Embryonic facial prominence (tissue), 1 donor: ENCODE measurements around the gene ZDHHC19.
"Not testable (repeated sequence)": the region's sequence is repeated elsewhere in the genome, so short reads cannot be mapped to it uniquely, and the experiment has no call there.

Experiments
- DNase-seq: peaks from one replicate; pipeline ENCODE4 v3.0.0-alpha.2; 2016; ENCODE audit errors: extremely low spot score

The ZDHHC19 gene

DNA sequence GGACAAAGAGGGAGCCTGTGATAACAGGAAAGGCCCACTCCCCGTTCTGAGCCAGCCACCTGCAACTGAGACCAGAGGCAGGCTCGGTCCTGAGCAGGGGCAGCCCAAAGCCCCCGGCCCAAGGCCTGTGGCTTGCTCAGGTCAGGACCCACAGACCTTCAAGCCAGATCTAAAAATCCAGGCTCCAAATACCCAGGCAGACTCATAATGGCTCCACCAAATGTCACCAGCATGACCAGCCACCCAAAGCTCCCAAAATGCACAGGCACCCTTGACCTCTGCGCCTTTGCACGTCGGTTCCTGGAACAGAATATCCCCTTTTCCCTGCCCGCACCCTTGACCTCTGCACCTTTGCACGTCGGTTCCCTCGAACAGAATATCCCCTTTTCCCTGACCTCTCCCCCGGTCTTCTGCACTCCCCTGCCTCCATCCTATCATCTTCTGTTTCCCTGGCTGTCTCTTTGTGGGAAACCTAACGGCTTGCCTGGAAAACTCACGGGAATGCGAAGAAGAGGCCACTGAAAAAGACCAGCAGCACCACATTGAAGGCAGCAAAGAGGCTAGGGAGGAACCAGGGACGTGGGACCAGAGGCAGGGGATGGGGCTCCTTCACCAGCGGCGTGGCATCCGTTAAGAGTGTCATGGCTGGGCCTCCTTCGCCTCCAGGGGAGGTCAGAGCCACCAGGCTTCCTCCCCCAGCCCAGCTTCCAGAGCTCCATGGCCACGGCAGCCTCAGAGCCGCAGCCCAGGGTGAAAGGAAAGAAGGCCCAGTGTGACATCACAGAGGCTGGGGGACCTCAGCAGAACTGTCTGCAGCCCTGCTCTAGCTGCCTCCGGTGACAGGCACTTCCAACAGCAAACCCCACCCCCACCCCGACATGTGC, at the start of gene ZDHHC19:
Gene ZDHHC19 (minus strand): TSS at position 728 of the 884 bp plus-strand sequence. CDS start 85 bp downstream, at position 643.
- DNase-seq, result no peak

- no peak for DNase-seq
Observed at GRCh38 chr3:196260784-196261183, 49.6 kb upstream of the ZDHHC19 start.

DNA sequence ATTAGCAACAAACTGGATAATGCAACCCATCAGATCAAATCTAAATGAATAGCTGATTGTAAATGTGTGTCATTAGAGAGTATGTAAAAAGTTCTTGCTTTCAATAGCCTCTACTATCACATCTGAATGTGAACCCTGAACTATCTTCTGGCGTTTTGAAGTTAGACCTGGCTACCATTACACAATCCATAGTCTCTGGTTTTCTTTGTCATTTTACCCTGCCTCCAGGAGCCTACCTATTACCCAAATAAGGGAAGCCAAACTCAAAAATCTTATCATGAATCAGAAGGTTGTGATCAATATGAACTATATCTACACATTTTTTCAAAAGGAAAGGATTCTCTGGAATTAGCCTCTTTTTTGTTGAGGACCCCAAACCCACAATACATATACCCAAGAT, 44.6 kb upstream of the ZDHHC19 start:
- DNase-seq, result no peak

GRCh38 chr3:196254376-196255283, 43.4 kb upstream of the ZDHHC19 start:
- no peak for DNase-seq

DNA sequence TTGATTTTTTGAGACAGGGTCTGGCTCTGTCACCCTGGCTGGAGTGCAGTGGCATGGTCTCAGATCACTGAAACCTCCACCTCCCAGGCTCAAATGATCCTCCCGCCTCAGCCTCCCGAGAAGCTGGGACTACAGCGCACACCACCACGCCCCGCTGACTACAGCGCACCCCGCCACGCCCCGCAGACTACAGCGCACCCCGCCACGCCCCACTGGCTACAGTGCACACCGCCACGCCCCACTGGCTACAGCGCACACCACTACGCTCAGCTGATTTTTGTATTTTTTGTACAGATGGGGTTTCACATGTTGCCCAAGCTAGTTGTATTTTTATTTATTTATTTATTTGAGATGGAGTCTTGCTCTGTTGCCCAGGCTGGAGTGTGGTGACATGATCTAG, 40.7 kb upstream of the ZDHHC19 start:
- DNase-seq, result no peak

DNA sequence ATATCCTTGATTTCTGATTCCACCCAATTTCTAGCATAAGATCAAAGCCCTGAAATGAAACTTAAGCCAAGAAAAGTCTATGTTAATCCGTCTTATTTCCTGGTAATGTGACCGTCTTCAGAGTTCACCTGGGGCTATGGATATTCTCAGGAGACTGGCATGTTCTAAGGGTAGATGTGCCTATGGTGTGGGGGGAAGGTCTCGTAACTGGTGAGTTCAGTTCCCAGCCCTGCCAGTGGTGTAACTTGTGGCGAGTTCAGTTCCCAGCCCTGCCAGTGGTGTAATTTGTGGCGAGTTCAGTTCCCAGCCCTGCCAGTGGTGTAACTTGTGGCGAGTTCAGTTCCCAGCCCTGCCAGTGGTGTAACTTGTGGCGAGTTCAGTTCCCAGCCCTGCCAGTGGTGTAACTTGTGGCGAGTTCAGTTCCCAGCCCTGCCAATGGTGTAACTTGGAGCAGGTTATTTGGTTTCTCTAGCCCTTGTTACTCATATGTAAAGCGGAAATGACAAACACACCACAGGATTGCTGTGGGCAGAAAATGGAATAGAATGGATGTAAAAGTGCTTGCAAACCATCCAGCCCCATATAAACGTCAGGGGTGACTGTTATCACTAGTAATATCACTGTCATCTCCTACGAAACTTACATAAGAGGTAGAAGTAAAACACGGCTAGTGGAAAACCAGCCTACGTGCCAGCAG, 35.6 kb upstream of the ZDHHC19 start:
- no peak for DNase-seq

DNA sequence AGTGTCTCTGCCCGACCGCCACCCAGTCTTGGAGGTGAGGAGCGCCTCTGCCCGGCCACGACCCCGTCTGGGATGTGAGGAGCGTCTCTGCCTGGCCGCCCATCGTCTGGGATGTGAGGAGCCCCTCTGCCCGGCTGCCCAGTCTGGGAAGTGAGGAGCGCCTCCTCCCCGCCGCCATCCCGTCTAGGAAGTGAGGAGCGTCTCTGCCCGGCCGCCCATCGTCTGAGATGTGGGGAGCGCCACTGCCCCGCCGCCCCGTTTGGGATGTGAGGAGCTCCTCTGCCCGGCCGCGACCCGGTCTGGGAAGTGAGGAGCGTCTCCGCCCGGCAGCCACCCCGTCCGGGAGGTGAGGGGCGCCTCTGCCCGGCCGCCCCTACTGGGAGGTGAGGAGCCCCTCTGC, 33.0 kb upstream of the ZDHHC19 start:
- not testable (repeated sequence) for DNase-seq

GRCh38 chr3:196241704-196242103, 30.5 kb upstream of the ZDHHC19 start:
- DNase-seq, result no peak

GRCh38 chr3:196240424-196240823, 29.2 kb upstream of the ZDHHC19 start:
- no peak for DNase-seq

- no peak for DNase-seq
Observed at GRCh38 chr3:196238612-196239560, 27.7 kb upstream of the ZDHHC19 start.

GRCh38 chr3:196237203-196237602, 26.0 kb upstream of the ZDHHC19 start:
- no peak for DNase-seq

DNA sequence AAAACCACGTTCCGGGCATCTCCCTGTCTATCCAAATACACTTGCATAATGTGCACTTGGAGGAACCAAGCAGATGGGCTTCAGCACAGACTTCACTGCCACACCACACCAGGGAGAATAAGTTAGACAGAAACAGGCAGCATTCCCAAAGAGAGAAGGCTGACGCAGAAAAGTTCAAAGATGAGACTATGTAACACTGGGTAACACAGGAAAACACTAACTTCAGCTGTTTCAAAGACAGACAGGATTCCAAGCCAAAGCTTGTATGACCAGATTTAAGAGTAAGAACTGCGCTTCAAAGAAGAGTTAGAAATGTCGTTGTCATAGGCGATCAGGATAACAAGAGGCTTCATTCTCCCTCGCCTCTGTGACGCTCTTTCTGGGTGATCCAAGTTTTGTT, 25.0 kb upstream of the ZDHHC19 start:
- no peak for DNase-seq

GRCh38 chr3:196235452-196236122, 24.4 kb upstream of the ZDHHC19 start:
- no peak for DNase-seq

DNA sequence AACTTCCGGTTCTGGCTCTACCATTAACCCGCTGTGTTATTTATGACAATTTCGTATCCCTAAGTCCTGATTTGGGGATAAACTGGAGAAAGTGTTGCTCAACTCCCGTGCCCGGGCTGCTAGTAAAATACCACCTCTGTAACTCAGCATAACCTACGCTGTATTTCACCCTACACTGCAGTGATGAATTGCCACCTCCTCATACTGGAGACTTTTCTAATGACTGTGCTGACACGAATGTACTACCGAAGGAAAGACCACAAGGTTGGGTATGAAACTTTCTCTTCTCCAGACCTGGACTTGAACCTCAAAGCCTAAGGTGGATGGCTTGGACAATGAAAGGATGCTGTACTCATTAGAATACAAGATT, 21.7 kb upstream of the ZDHHC19 start:
- DNase-seq, result no peak

DNA sequence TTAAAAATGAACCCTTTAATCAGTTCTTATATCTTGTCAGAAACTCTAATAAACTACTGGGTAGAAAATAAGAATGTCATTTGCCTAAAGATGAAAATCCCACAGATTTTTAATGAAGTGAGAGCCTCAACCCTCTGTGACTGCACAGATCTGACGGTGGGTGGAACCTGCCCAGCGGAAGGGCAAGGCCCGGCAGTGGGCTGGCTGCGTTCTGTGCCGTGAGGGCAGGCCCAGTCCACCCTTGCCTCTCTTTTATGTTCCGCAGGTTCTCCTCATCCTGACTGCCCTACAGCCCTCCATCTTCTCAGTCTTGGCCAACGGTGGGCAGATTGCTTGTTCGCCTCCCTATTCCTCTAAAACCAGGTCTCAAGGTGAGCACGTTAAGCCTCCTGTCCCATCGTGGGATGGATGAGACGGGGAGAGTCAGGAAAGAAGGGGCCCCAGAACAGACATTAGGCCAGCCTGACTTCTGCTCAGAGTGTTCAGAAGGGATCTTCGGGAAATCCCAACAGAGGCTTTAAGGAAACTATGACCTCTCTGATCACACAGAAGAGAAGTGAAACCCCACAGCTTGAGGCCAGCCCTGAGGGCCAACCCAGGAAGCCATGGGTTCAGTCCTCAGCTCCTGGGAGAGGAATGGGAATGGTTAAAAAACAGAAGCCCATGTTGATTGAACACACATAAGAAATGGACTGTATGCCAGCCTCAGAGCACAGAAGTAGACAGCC, 21.1 kb upstream of the ZDHHC19 start:
- no peak for DNase-seq

- DNase-seq, result no peak
Observed at GRCh38 chr3:196227629-196228493, 16.7 kb upstream of the ZDHHC19 start.

- no peak for DNase-seq
Observed at GRCh38 chr3:196227121-196227561, 15.9 kb upstream of the ZDHHC19 start.

DNA sequence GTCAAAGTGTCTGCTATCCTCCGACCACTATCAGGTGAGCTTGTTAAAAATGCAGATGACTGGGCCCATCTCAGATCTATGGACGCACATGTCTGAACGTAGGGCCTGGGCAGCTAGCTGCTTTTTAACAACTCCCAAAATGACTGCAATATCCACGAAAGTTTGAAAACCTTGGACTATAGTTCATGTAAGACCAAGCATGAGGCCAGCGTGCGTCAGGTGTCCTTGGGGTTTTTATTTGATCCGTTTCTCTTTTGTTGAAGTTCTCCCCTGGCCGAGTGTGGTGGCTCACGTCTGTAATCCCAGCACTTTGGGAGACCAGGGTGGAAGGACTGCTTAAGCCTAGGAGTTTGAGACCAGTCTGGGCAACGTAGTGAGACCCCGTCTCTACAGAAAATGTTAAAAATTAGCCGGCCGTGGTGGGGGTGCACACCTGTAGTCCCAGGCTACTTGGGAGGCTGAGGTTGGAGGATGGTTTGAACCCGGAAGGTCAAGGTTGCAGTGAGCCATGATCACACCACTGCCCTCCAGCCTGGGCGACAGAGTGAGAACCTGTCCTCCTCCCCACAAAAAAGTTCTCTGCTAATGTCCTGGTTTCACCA, 14.7 kb upstream of the ZDHHC19 start:
- no peak for DNase-seq
